ENCODE measurements around the gene ALDH1L1.
"Not testable (repeated sequence)": the region's sequence is repeated elsewhere in the genome, so short reads cannot be mapped to it uniquely, and the experiment has no call there.

Gene ALDH1L1

GRCh38 chr3:126077754-126078153 lies 102.6 kb downstream of the ALDH1L1 start:
- no peak for DNase-seq

- DNase-seq: no peak
Observed at GRCh38 chr3:126076140-126076539, 104.2 kb downstream of the ALDH1L1 start.

GRCh38 chr3:126070146-126070545 lies 110.2 kb downstream of the ALDH1L1 start:
- no peak for DNase-seq

GRCh38 chr3:126067959-126068358 lies 112.4 kb downstream of the ALDH1L1 start:
- no peak for DNase-seq

GRCh38 chr3:126066676-126067075 lies 113.7 kb downstream of the ALDH1L1 start:
- DNase-seq: not testable (repeated sequence)

GRCh38 chr3:126065876-126066275 lies 114.5 kb downstream of the ALDH1L1 start:
- no peak for DNase-seq

GRCh38 chr3:126064627-126065258 lies 115.6 kb downstream of the ALDH1L1 start:
- DNase-seq: no peak

GRCh38 chr3:126063358-126063965 lies 116.9 kb downstream of the ALDH1L1 start:
- DNase-seq: no peak

GRCh38 chr3:126061301-126062032 lies 118.9 kb downstream of the ALDH1L1 start:
- no peak for DNase-seq

- DNase-seq: no peak
Observed at GRCh38 chr3:126060613-126061145, 119.7 kb downstream of the ALDH1L1 start.

GRCh38 chr3:126058666-126059065 lies 121.7 kb downstream of the ALDH1L1 start:
- DNase-seq: no peak

GRCh38 chr3:126057936-126058335 lies 122.5 kb downstream of the ALDH1L1 start:
- no peak for DNase-seq

- DNase-seq: no peak
Observed at GRCh38 chr3:126057501-126057819, 122.9 kb downstream of the ALDH1L1 start.

- no peak for DNase-seq
Observed at GRCh38 chr3:126056681-126057500, 123.5 kb downstream of the ALDH1L1 start.

GRCh38 chr3:126056088-126056487 lies 124.3 kb downstream of the ALDH1L1 start:
- no peak for DNase-seq

- DNase-seq: no peak
Observed at GRCh38 chr3:126054870-126055269, 125.5 kb downstream of the ALDH1L1 start.

GRCh38 chr3:126053949-126054569 lies 126.3 kb downstream of the ALDH1L1 start:
- no peak for DNase-seq

Data from stimulated activated CD4-positive, alpha-beta T cell treated with anti-CD3 and anti-CD28 coated beads, Interleukin-4, amount 100 ng/mL, for 1 hour (primary cell).